ENCODE data around the gene SLC15A4.

Gene SLC15A4

DNA sequence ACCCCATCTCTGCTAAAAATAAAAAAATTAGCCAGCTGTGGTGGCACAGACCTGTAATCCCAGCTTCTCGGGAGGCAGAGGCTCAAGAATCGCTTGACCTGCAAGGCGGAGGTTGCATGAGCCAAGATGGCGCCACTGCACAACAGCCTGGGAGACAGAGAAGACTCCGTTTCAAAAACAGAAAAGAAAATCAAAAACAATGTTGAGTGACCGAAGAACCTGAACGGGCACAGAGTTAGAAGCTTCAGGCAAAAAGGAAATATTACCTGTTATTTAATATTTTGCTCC, 33.0 kb upstream of the SLC15A4 start:
- Histone ChIP-seq H3K27me3 (ENCODE audit: low read length) (no peaks in the 10 kb centered on the region), H3K79me2 (ENCODE audit: insufficient read depth, low read length) (no peaks in the 10 kb centered on the region), H3K4me2 (ENCODE audit: low read depth, low read length, poor library complexity, severe bottlenecking) (no peak overlapping the region), H3K4me3 (ENCODE audit: insufficient read depth, low read length, poor library complexity, severe bottlenecking) (no peak overlapping the region), H3K9ac (ENCODE audit: low read length) (no peak overlapping the region), H3K9me2 (replicated peaks; ENCODE audit: insufficient read depth, low read length) (no peaks in the 10 kb centered on the region), H4K20me1 (ENCODE audit: low read depth, low read length) (no peaks in the 10 kb centered on the region), H3K36me3 (ENCODE audit: low read length) (no peaks in the 10 kb centered on the region), H2AFZ (ENCODE audit: low read depth, low read length, severe bottlenecking) (no peak overlapping the region), H3K9me3 (ENCODE audit: insufficient read depth, low read length) (no peaks in the 10 kb centered on the region), H3K27ac (ENCODE audit: low read depth, low read length) (no peak overlapping the region), H3F3A (ENCODE audit: insufficient read depth) (no peaks in the 10 kb centered on the region)
- TF ChIP-seq EZH2phosphoT487 (conservative IDR thresholded peaks at IDR 0.05; ENCODE audit: low read length) = no peak
- TF ChIP-seq, protein P1, sequence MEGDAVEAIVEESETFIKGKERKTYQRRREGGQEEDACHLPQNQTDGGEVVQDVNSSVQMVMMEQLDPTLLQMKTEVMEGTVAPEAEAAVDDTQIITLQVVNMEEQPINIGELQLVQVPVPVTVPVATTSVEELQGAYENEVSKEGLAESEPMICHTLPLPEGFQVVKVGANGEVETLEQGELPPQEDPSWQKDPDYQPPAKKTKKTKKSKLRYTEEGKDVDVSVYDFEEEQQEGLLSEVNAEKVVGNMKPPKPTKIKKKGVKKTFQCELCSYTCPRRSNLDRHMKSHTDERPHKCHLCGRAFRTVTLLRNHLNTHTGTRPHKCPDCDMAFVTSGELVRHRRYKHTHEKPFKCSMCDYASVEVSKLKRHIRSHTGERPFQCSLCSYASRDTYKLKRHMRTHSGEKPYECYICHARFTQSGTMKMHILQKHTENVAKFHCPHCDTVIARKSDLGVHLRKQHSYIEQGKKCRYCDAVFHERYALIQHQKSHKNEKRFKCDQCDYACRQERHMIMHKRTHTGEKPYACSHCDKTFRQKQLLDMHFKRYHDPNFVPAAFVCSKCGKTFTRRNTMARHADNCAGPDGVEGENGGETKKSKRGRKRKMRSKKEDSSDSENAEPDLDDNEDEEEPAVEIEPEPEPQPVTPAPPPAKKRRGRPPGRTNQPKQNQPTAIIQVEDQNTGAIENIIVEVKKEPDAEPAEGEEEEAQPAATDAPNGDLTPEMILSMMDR (IDR thresholded peaks at IDR 0.05; ENCODE audit: insufficient read depth, low read length, poor library complexity, severe bottlenecking) = no peak

DNA sequence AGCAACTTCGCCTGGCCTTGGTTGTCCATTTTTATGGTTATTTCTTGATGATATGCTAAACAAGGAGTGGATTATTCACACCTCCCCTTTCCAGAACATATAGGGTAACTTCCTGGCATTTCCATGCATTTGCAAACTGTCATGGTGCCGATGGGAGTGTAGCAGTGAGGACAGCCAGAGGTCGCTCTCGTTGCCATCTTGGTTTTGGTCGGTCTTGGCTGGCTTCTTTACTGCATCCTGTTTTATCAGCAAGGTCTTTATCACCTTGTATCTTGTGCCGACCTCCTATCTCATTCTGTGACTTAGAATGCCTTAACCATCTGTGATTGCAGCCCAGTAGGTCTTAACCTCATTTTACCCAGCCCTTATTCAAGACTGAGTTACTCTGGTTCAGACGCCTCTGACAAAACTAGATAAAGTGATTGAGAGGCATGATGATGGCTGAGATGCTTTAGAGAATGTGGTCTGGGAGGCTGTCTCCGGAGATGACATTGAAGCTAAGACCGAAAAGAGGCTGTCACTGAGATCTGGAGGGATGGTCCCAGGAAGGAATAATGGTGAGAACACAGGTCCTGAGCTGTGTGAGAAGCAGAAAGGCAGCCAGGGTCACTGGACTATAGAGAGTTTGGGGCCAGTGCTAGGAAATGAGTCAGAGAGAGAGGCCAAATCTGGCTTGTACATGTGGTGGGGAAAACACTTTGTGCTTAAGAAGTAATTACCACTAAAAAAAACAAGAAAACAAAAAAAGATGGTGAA, 32.5 kb upstream of the SLC15A4 start:
- Histone ChIP-seq H3K27ac (ENCODE audit: low read depth, low read length) (no peak overlapping the region), H3K9me2 (replicated peaks; ENCODE audit: insufficient read depth, low read length) (no peaks in the 10 kb centered on the region), H3K27me3 (ENCODE audit: low read length) (no peaks in the 10 kb centered on the region), H3K36me3 (ENCODE audit: low read length) (no peaks in the 10 kb centered on the region), H3K4me2 (ENCODE audit: low read depth, low read length, poor library complexity, severe bottlenecking) (no peak overlapping the region), H3K4me3 (ENCODE audit: insufficient read depth, low read length, poor library complexity, severe bottlenecking) (no peak overlapping the region), H3K9ac (ENCODE audit: low read length) (no peak overlapping the region), H3K79me2 (ENCODE audit: insufficient read depth, low read length) (no peaks in the 10 kb centered on the region), H4K20me1 (ENCODE audit: low read depth, low read length) (no peaks in the 10 kb centered on the region), H2AFZ (ENCODE audit: low read depth, low read length, severe bottlenecking) (no peak overlapping the region), H3F3A (ENCODE audit: insufficient read depth) (no peaks in the 10 kb centered on the region), H3K9me3 (ENCODE audit: insufficient read depth, low read length) (no peaks in the 10 kb centered on the region)
- TF ChIP-seq EZH2phosphoT487 (conservative IDR thresholded peaks at IDR 0.05; ENCODE audit: low read length) = no peak
- TF ChIP-seq, protein P1 (IDR thresholded peaks at IDR 0.05; ENCODE audit: insufficient read depth, low read length, poor library complexity, severe bottlenecking) = no peak

DNA sequence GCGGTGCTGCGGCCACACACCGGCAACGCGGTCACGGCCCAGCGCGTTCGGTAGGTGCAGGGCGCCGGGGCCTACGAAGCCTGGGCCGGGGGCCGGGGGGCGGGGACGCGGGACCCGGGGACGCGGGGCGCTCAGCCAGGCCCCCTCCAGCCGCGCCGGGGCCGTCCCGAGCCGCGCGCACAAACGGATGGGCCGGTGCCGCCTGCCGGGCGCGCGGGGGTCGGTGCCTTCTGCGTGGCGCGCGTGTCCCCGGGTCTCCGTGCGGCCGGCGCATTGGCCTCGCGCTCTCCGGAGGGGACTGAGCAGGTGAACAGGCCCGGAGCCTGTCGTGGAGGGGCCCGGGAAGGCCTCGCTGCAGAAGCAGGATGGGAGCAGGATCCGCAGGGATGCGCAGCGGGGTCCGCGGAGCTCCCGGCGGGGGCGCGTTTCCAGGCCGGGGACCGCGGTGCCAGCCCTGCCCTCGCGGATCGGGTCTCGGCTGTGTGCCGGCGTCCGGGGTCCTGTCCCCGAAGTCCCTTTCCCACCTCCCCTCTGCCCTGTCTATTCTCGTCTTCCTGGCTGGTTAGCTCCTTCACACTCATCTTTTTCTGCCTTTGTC, 29.9 kb upstream of the SLC15A4 start:
- no peaks in the 10 kb centered on the region for H3K36me3 ChIP-seq (ENCODE audit: low read length)
- no peak overlapping the region for H3K4me2 ChIP-seq (ENCODE audit: low read depth, low read length, poor library complexity, severe bottlenecking)
- H3K27me3 ChIP-seq (ENCODE audit: low read length) = no peaks in the 10 kb centered on the region
- H3K9me2 ChIP-seq (replicated peaks; ENCODE audit: insufficient read depth, low read length) = no peaks in the 10 kb centered on the region
- no peak overlapping the region for H3K27ac ChIP-seq (ENCODE audit: low read depth, low read length)
- no peak overlapping the region for H2AFZ ChIP-seq (ENCODE audit: low read depth, low read length, severe bottlenecking)
- H3K79me2 ChIP-seq (ENCODE audit: insufficient read depth, low read length) = no peaks in the 10 kb centered on the region
- no peak overlapping the region for H3K9ac ChIP-seq (ENCODE audit: low read length)
- H3K9me3 ChIP-seq (ENCODE audit: insufficient read depth, low read length) = no peaks in the 10 kb centered on the region
- H3F3A ChIP-seq (ENCODE audit: insufficient read depth) = no peaks in the 10 kb centered on the region
- no peak overlapping the region for H3K4me3 ChIP-seq (ENCODE audit: insufficient read depth, low read length, poor library complexity, severe bottlenecking)
- H4K20me1 ChIP-seq (ENCODE audit: low read depth, low read length) = no peaks in the 10 kb centered on the region
- no peak for TF ChIP-seq EZH2phosphoT487 (conservative IDR thresholded peaks at IDR 0.05; ENCODE audit: low read length)
- TF ChIP-seq, protein P1 (IDR thresholded peaks at IDR 0.05; ENCODE audit: insufficient read depth, low read length, poor library complexity, severe bottlenecking) = no peak
